Heart left ventricle (tissue), 13 donors: ENCODE data around the gene CRY1.

Source experiments
- CTCF ChIP-seq, 12 donors: fragments of 200-600 bp; sonication (generic) in 4 of 12; IDR thresholded peaks; one replicate each; pipeline versions ENCODE4 v1.5.0 to v1.8.0; 2018 to 2022; ENCODE audit warnings: antibody characterized with exemption in 12 of 12, mild to moderate bottlenecking in 5 of 12
- POLR2A ChIP-seq, 2 donors: fragments of 450-650 bp; IDR thresholded peaks; one replicate each; pipeline ENCODE4 v1.6.1; 2017; ENCODE audit warnings: antibody characterized with exemption in 2 of 2, mild to moderate bottlenecking in 2 of 2, moderate library complexity in 2 of 2
- donor health status: ischemic (EF 13 %, LVEDD 7.1; RV severe dilation, severe dysfunction).
- donor health status: DM: no; HTN: yes; CAD: no.
- donor health status: DM: no; HTN: no; CAD: no.
- donor health status: ischemic (EF 25% LVEDD 6.9; RV normal size, moderate dysfunction).
- donor health status: ischemic (EF 25% LVEDD 5.7; RV mildly dilated, moderate dysfunction).
- donor health status: ischemic (EF 35%, LVEDD 5.7; RV mildly dilated, moderate dysfunction).
- donor health status: nonischemic (EF 11% LVEDD 7.7; RV severe dilation, severe dysfunction).
- donor health status: DM: yes; HTN: yes; CAD: no.
- donor health status: PGD.
- donor health status: ischemic (EF 29% LVEDD 5.4; RV normal size, mild dysfunction).
- donor health status: nonischemic (EF 23%, LVEDD 6.1; RV moderate dilation, normal function).

DNA sequence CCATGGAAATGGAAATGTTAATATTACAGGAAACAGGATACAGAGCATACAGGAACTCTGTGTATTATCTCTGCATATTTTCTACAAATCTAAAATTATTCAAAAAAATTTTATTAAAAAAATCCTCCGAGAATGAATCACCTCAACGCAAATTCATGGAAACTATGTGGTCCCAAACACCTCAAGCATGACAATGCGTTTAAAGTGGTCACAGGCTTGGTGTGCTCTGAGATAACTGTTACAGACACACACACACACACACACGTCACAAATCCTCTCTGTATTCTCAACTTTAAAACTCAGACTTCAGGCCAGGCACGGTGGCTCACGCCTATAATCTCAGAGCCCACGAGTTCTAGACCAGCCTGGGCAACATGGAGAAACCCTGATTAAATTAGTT, 61.1 kb downstream of the CRY1 start:
- TF ChIP-seq CTCF (IDR thresholded peaks at IDR 0.05) (no peak), POLR2A (IDR thresholded peaks at IDR 0.05) (no peak)
